Gastroesophageal sphincter (tissue), 4 donors: ENCODE results near the gene LRP10. TPM values are rescaled to one million over a fixed set of nuclear protein-coding genes. Genes with fewer than 3 reads are reported as not detected.
"Not testable (repeated sequence)": the region's sequence is repeated elsewhere in the genome, so short reads cannot be mapped to it uniquely, and the experiment has no call there.

Experiments
- ATAC-seq: fragments of 150-250 bp; one replicate; pipeline ENCODE4 v1.9.1; 2016; ENCODE audit warnings: mild to moderate bottlenecking, moderate library complexity
- H3K27ac ChIP-seq, 4 donors: fragments of 200-600 bp; sonication (generic) in 3 of 4; 1 replicate in 3 of 4; 2 replicates in 1 of 4; pipeline ENCODE4 v1.5.1; 2016 to 2019
- H3K27me3 ChIP-seq: fragments of 200-600 bp; sonication (generic); one replicate; pipeline ENCODE4 v1.5.1; 2019
- H3K36me3 ChIP-seq, 2 donors: fragments of 200-600 bp; sonication (generic); one replicate each; pipeline ENCODE4 v1.5.1; 2019; ENCODE audit warnings: control low read depth in 1 of 2
- H3K4me1 ChIP-seq, 3 donors: fragments of 200-600 bp; sonication (generic); 1 replicate in 2 of 3; 2 replicates in 1 of 3; pipeline ENCODE4 v1.5.1; 2016 to 2019; ENCODE audit warnings: control low read depth in 2 of 3
- H3K4me3 ChIP-seq, 2 donors: fragments of 200-600 bp; sonication (generic); one replicate each; pipeline ENCODE4 v1.5.1; 2019; ENCODE audit warnings: mild to moderate bottlenecking in 1 of 2, moderate library complexity in 1 of 2
- H3K9me3 ChIP-seq, 3 donors: fragments of 200-600 bp; sonication (generic); one replicate each; pipeline ENCODE4 v1.5.1; 2017 to 2019; ENCODE audit warnings: control low read depth in 2 of 3
- EP300 ChIP-seq: sonication (generic); formaldehyde crosslinking; IDR thresholded peaks from one replicate; pipeline ENCODE4 v1.6.1; 2017; ENCODE audit warnings: antibody characterized with exemption, mild to moderate bottlenecking
- POLR2A ChIP-seq, 2 donors: fragments of 450-650 bp; IDR thresholded peaks; one replicate each; pipeline ENCODE4 v1.6.1; 2017; ENCODE audit warnings: antibody characterized with exemption in 2 of 2, mild to moderate bottlenecking in 2 of 2, moderate library complexity in 1 of 2
- POLR2AphosphoS5 ChIP-seq: sonication (generic); formaldehyde crosslinking; IDR thresholded peaks from one replicate; pipeline ENCODE4 v1.6.1; 2017; ENCODE audit warnings: antibody characterized with exemption
- WGBS, 2 donors: methylation state at CpG; one replicate each; pipeline ENCODE4 v1.1.5; 2018; ENCODE audit warnings: low coverage in 1 of 2; 5-methylcytosine and 5-hydroxymethylcytosine counted together
- total RNA-seq, 4 donors: library from RNA; depleted of rRNA; stranded (reverse); fragments of >200 nt; gene quantifications; one replicate each; pipeline ENCODE4 v1.1.0, GENCODE V29; 2016
- TF ChIP-seq, protein P1 (sequence below), 4 experiments: fragments of 200-600 bp in 2 of 4; fragments of 450-650 bp in 2 of 4; sonication (generic) in 1 of 4; IDR thresholded peaks; one replicate each; pipeline ENCODE4 v1.5.1; 2017 to 2019; ENCODE audit warnings: antibody characterized with exemption in 4 of 4, mild to moderate bottlenecking in 2 of 4, moderate library complexity in 2 of 4

LRP10 gene
- total RNA-seq, 4 donors from 2014 or later, result 123 to 257 (median 163) TPM

DNA sequence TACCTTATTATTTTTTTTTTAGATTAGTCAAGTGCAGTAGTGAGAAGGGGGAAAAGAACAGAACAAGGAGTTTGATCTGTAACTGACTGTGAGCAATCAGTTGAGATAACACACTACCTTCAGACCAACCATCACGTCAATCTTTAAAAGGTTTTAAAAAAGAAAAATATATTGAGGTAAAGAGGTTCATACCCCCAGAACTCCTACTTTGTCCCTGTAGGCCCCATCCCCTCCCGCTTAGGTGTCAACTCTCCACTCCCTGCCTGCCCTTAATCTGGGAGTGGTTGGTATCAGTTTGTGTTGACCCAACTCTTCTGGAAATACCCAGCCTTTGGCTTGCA, 19.0 kb upstream of the LRP10 start:
- Histone ChIP-seq H3K36me3 (no peaks in the 10 kb centered on the region), H3K27me3 (no peaks in the 10 kb centered on the region), H3K9me3 (no peaks in the 10 kb centered on the region), H3K27ac (peak overlapping the region in 3 of 4 donors; percentile 54 to 90 (median 67)), H3K4me1 (peaks cover 3 to 62% (median 48%) of the 10 kb centered on the region in 3 donors), H3K4me3 (no peak overlapping the region)
- TF ChIP-seq POLR2A (IDR thresholded peaks at IDR 0.05) (no peak), POLR2AphosphoS5 (no peak), EP300 (no peak)
- TF ChIP-seq, protein P1, sequence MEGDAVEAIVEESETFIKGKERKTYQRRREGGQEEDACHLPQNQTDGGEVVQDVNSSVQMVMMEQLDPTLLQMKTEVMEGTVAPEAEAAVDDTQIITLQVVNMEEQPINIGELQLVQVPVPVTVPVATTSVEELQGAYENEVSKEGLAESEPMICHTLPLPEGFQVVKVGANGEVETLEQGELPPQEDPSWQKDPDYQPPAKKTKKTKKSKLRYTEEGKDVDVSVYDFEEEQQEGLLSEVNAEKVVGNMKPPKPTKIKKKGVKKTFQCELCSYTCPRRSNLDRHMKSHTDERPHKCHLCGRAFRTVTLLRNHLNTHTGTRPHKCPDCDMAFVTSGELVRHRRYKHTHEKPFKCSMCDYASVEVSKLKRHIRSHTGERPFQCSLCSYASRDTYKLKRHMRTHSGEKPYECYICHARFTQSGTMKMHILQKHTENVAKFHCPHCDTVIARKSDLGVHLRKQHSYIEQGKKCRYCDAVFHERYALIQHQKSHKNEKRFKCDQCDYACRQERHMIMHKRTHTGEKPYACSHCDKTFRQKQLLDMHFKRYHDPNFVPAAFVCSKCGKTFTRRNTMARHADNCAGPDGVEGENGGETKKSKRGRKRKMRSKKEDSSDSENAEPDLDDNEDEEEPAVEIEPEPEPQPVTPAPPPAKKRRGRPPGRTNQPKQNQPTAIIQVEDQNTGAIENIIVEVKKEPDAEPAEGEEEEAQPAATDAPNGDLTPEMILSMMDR (IDR thresholded peaks at IDR 0.05), result no peak
- WGBS, 2 donors, result 78 to 100% methylated on average over 1 to 2 of the region's 2 CpGs
- ATAC-seq, result no peak

DNA sequence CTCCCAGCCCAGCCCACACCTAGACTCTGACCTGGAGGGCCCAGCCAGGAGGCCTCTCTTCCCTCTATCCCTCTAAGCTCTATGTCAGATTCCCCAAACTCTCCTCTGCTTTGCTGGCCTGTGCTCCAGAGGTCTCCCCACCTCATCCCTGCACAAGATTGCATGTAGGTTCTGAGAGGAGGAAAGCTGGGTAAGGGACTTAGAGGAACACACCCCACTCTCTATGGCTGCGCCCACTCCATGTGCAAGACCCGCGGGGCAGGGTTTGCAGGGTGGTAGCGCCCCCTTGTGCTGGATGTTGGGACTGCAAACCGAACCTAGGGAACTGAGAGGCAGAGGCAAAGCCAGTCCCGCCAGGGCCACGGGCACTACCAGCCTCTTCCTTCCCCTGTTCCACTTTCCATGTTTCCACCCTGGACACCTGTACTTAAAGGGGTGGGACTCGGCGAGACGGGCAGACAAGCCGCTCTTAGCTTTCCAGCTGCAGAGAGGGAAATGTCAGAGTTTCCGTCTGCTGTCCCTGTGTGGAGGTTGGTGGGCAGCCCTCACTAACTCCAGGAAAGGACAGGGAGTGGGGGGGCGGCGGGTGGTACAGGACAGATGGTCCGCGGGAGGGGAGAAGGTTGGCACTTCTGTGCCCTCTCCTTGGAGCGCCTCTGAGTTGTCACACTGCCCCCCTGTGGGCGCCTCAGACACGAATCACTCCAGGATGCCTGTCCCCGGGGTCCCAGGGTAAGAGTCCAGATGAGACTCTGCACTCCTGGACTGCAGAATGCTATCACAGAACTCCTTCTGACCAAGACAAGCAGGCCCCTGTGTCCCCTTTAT, 18.4 kb upstream of the LRP10 start:
- H3K27me3 ChIP-seq, result no peaks in the 10 kb centered on the region
- peak; percentile 29 for ATAC-seq
- peak overlapping the region; percentile 24 to 48 for H3K4me3 ChIP-seq
- 0% methylated on average over 1 of the region's 20 CpGs; no CpG with 5 or more reads in 1 of the 2 donors for WGBS, 2 donors
- H3K4me1 ChIP-seq, result peaks cover 3 to 56% (median 42%) of the 10 kb centered on the region in 3 donors
- peak overlapping the region in 3 of 4 donors; percentile 54 to 90 (median 67) for H3K27ac ChIP-seq
- TF ChIP-seq POLR2A (IDR thresholded peaks at IDR 0.05), result no peak
- TF ChIP-seq, protein P1 (IDR thresholded peaks at IDR 0.05), result peak in 3 of 4 experiments; percentile 91 to 99 (median 98)
- H3K36me3 ChIP-seq, result no peaks in the 10 kb centered on the region
- H3K9me3 ChIP-seq, result no peaks in the 10 kb centered on the region

DNA sequence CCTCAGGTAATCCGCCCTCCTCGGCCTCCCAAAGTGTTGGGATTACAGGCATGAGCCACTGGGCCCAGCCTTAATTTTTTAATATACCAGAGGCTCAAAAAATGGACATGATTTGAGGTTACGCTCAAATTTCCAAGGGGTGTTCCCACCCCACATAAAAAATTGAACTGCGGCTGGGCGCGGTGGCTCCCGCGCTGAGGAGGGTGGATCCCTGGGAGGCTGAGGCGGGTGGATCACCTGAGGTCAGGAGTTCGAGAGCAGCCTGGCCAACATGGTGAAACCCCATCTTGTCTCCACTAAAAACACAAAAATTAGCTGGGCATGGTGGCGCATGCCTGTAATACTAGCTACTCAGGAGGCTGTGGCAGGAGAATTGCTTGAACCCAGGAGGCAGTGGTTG, 17.2 kb upstream of the LRP10 start:
- not testable (repeated sequence) for H3K27ac ChIP-seq, H3K36me3 ChIP-seq, H3K4me3 ChIP-seq, ATAC-seq, H3K9me3 ChIP-seq, H3K27me3 ChIP-seq
- peaks cover 3 to 44% (median 30%) of the 10 kb centered on the region in 3 donors for H3K4me1 ChIP-seq
- WGBS, 2 donors, result 94 to 98% methylated on average over 5 to 8 of the region's 11 CpGs

DNA sequence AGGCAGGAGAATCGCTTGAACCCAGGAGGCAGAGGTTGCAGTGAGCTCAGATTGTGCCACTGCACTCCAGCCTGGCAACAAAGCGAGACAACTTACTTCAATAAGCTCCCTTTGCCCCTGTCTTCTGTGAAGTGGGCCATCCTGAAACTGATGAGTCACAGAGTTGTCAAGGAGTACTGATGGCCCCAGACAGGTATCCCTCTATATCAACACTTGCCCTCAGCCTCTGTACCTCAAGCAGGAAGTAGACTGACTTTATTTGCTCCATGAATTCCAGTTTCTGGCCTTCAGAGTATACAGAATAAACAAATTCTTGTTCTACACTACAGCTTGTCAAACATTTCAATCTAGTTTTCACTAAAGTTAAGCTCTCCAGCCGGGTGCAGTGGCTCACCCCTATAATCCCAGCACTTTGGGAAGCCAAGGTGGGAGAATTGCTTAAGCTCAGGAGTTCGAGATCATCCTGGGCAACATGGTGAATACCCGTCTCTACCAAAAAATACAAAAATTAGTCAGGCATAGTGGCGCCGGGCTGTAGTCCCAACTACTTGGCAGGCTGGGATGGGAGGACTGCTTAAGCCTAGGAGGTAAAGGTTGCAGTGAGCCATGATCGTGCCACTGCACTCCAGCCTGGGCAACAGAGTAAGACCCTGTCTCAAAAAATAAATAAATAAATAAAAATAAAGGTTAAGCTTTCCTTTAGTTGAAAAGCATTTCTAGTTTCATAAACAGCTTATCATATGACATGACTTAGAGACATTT, 16.4 kb upstream of the LRP10 start:
- ATAC-seq, result no peak
- Histone ChIP-seq H3K36me3 (no peaks in the 10 kb centered on the region), H3K27me3 (no peaks in the 10 kb centered on the region), H3K27ac (no peak overlapping the region), H3K9me3 (no peaks in the 10 kb centered on the region), H3K4me3 (no peak overlapping the region), H3K4me1 (peaks cover 3 to 36% (median 22%) of the 10 kb centered on the region in 3 donors)
- 84 to 94% methylated on average over 3 to 6 of the region's 8 CpGs for WGBS, 2 donors
- TF ChIP-seq EP300 (no peak), POLR2AphosphoS5 (no peak), POLR2A (IDR thresholded peaks at IDR 0.05) (no peak)
- TF ChIP-seq, protein P1 (IDR thresholded peaks at IDR 0.05), result no peak

DNA sequence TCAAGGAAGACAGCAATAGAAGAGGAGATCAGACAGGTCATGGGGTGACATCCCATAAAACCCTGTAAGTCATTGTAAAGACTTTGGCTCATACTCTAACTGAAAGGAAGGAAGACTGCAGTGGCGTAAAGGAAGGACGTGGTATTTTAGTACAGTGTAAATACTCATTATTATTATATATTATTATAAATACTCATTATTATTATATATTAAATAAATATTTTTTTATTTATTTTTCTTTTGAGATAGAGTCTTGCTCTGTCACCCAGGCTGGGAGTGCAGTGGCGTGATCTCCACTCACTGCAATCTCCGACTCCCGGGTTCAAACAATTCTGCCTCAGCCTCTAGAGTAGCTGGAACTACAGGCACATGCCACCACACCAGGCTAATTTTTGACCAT, 15.1 kb upstream of the LRP10 start:
- Histone ChIP-seq H3K4me1 (peaks cover 0 to 23% (median 9%) of the 10 kb centered on the region in 3 donors), H3K36me3 (no peaks in the 10 kb centered on the region), H3K27me3 (no peaks in the 10 kb centered on the region), H3K27ac (no peak overlapping the region), H3K9me3 (no peaks in the 10 kb centered on the region), H3K4me3 (no peak overlapping the region)
- 89 to 96% methylated on average over 2 to 5 of the region's 5 CpGs for WGBS, 2 donors
- ATAC-seq, result no peak
- TF ChIP-seq POLR2A (IDR thresholded peaks at IDR 0.05) (no peak), EP300 (no peak)

DNA sequence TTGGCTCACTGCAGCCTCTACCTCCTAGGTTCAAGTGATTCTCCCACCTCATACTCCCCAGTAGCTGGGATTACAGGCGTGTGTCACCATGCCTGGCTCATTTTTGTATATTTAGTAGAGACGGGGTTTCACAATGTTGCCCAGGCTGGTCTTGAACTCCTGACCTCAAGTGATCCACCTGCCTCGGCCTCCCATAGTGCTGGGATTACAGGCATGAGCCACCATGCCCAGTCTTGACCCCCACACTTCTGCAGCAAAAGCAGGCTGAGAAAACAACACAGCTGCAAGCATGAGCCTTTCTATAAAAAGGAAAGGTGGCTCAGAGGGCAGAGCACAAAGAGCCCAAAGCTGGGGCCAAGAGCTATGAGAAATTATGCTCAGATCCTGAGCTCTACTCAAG, 11.2 kb upstream of the LRP10 start:
- ATAC-seq, H3K4me1 ChIP-seq: not testable (repeated sequence)
- WGBS, 2 donors, result 72 to 77% methylated on average over 2 to 3 of the region's 3 CpGs

More for the DNA sequence above, 11.2 kb upstream of the LRP10 start:
- H3K36me3 ChIP-seq, H3K27ac ChIP-seq, H3K9me3 ChIP-seq, H3K27me3 ChIP-seq, H3K4me3 ChIP-seq: not testable (repeated sequence)
